Endothelial cell of umbilical vein (primary cell): ENCODE data around the gene GLIPR1L1. TPM values are rescaled to one million over a fixed set of nuclear protein-coding genes. Genes with fewer than 3 reads are reported as not detected.
A peak's percentile ranks its signal among the peaks of the same experiment; 100 is the strongest.

Source experiments
- BruUV-seq: library from RNA; stranded (reverse); fragments of 400-500 nt; replicated peaks from 2 replicates; lab custom pipeline; 2021; lab: Mats Ljungman, UMichigan
- CTCF ChIA-PET: fragments of 300-600, 350-600 bp; sonication (Branson Sonifier 250); formaldehyde crosslinking; loops from one replicate; lab custom pipeline; 2021; ENCODE audit warnings: antibody characterized with exemption, inconsistent platforms; lab: Charles Lee
- POLR2A ChIA-PET: fragments of 300-600, 350-600 bp; sonication (Branson Sonifier 250); formaldehyde crosslinking; loops from one replicate; lab custom pipeline; 2021; ENCODE audit warnings: antibody characterized with exemption, inconsistent platforms; lab: Charles Lee
- DNase-seq: peaks from one replicate; pipeline ENCODE4 v3.0.0-alpha.2; 2011; ENCODE audit warnings: low read depth, low spot score
- FAIRE-seq: peaks from 2 replicates; lab custom pipeline; 2011; peaks lifted over from hg19 to GRCh38; lab: Jason Lieb, UNC
- H2AFZ ChIP-seq: 2 replicates; pipeline ENCODE4 v1.6.0; 2012; ENCODE audit warnings: low read depth, low read length, control low read depth, inconsistent platforms
- H3K27ac ChIP-seq: 2 replicates; pipeline ENCODE4 v1.5.1; 2011; ENCODE audit warnings: low read depth, mild to moderate bottlenecking, control low read depth, low read length, moderate library complexity; ENCODE audit not compliant: insufficient read depth
- H3K27me3 ChIP-seq, 2 experiments: 2 replicates each; pipeline versions ENCODE4 v1.6.0 to v1.6.1; 2011; ENCODE audit warnings: low read length in 2 of 2, mixed read lengths in 1 of 2; ENCODE audit not compliant: control insufficient read depth in 2 of 2, insufficient read depth in 2 of 2
- H3K36me3 ChIP-seq, 2 experiments: 2 replicates in 1 of 2; 3 replicates in 1 of 2; pipeline ENCODE4 v1.5.1; 2011; ENCODE audit warnings: low read length in 2 of 2, mild to moderate bottlenecking in 1 of 2, moderate library complexity in 1 of 2; ENCODE audit not compliant: control insufficient read depth in 2 of 2, insufficient read depth in 2 of 2; ENCODE audit errors: extremely low read depth in 1 of 2
- H3K4me1 ChIP-seq: 3 replicates; pipeline ENCODE4 v1.5.1; 2011; ENCODE audit warnings: mild to moderate bottlenecking, low read length; ENCODE audit not compliant: control insufficient read depth, insufficient read depth; ENCODE audit errors: extremely low read depth
- H3K4me2 ChIP-seq: 2 replicates; pipeline ENCODE4 v1.6.1; 2011; ENCODE audit warnings: low read length, control low read depth, mixed read lengths; ENCODE audit not compliant: insufficient read depth
- H3K4me3 ChIP-seq, 3 experiments: fragments of 200-600 bp in 1 of 3; sonication (generic), shearing (Covaris generic) in 1 of 3; replicated peaks in 1 of 3; 2 replicates each; pipeline ENCODE4 v1.5.1; 2011 to 2016; ENCODE audit warnings: control low read depth in 3 of 3, low read length in 3 of 3, mild to moderate bottlenecking in 2 of 3, inconsistent platforms in 1 of 3, low read depth in 1 of 3, moderate library complexity in 1 of 3; ENCODE audit not compliant: insufficient read depth in 1 of 3
- H3K79me2 ChIP-seq: 2 replicates; pipeline ENCODE4 v1.6.0; 2012; ENCODE audit warnings: low read length, inconsistent platforms; ENCODE audit not compliant: control insufficient read depth, insufficient read depth
- H3K9ac ChIP-seq: replicated peaks from 2 replicates; pipeline ENCODE3; 2011; ENCODE audit warnings: low read length, control low read depth; ENCODE audit not compliant: insufficient read depth; ENCODE audit errors: extremely low read depth
- H3K9me1 ChIP-seq: replicated peaks from 3 replicates; pipeline ENCODE4 v1.6.0; 2011; ENCODE audit warnings: mild to moderate bottlenecking, low read length; ENCODE audit not compliant: control insufficient read depth, insufficient read depth; ENCODE audit errors: extremely low read depth
- H3K9me3 ChIP-seq: replicated peaks from 2 replicates; pipeline ENCODE4 v1.5.1; 2012; ENCODE audit warnings: low read length, inconsistent platforms; ENCODE audit not compliant: control insufficient read depth, insufficient read depth
- H4K20me1 ChIP-seq: replicated peaks from 2 replicates; pipeline ENCODE3; 2011; ENCODE audit warnings: mild to moderate bottlenecking, low read length; ENCODE audit not compliant: control insufficient read depth, insufficient read depth; ENCODE audit errors: extremely low read depth
- EZH2 ChIP-seq: IDR thresholded peaks from 2 replicates; pipeline ENCODE4 v1.6.1; 2012; ENCODE audit warnings: borderline replicate concordance, low read depth, mild to moderate bottlenecking, moderate library complexity, low read length, inconsistent platforms; ENCODE audit not compliant: severe bottlenecking
- FOS ChIP-seq: IDR thresholded peaks from 2 replicates; pipeline ENCODE4 v1.6.1; 2011; ENCODE audit warnings: mild to moderate bottlenecking, low read length, moderate library complexity, borderline replicate concordance; ENCODE audit not compliant: insufficient read depth
- JUN ChIP-seq: IDR thresholded peaks from 2 replicates; pipeline ENCODE4 v1.6.1; 2011; ENCODE audit warnings: borderline replicate concordance, low read depth; ENCODE audit not compliant: insufficient read length, insufficient read depth
- MYC ChIP-seq: IDR thresholded peaks from one replicate; pipeline ENCODE4 v1.6.1; 2011; ENCODE audit warnings: mild to moderate bottlenecking, low read depth, low read length
- POLR2A ChIP-seq: IDR thresholded peaks from 2 replicates; pipeline ENCODE4 v1.6.1; 2012; ENCODE audit warnings: low read depth, mild to moderate bottlenecking, control low read depth, low read length
- dilution Hi-C: fragments of 300-500 bp; cut with MboI; formaldehyde crosslinking; loops from one replicate; pipeline ENCODE4 v1.15.0; 2019; ENCODE audit warnings: low sequenced_read_pairs; ENCODE audit not compliant: extremely low pct_ligation_motif_present
- intact Hi-C: fragments of 100-400 bp; cut with micrococcal nuclease; formaldehyde crosslinking; loops from one replicate; pipeline ENCODE4 v1.10.0; 2022
- polyA plus RNA-seq, 4 experiments: library from polyadenylated mRNA; depleted of rRNA in 3 of 4; stranded (reverse) in 3 of 4; unstranded in 1 of 4; fragments of >200 nt; gene quantifications; 2 replicates each; pipeline versions ENCODE4 v1.2.1 to v1.2.3, GENCODE V29; 2011 to 2012; ENCODE audit warnings: missing spikeins in 1 of 4
- total RNA-seq: library from RNA; stranded (reverse); gene quantifications from 2 replicates; pipeline ENCODE4 v1.2.3, GENCODE V29; 2021
- TF ChIP-seq, protein P1 (sequence below), 2 donors: IDR thresholded peaks; 1 replicate in 1 of 2; 2 replicates in 1 of 2; pipeline ENCODE4 v1.5.1; 2011; ENCODE audit warnings: low read length in 2 of 2, mild to moderate bottlenecking in 2 of 2, moderate library complexity in 2 of 2, control low read depth in 1 of 2, inconsistent platforms in 1 of 2, low read depth in 1 of 2; ENCODE audit not compliant: insufficient read depth in 1 of 2; ENCODE audit errors: extremely low read depth in 1 of 2
- TF ChIP-seq, protein P2 (sequence below): IDR thresholded peaks from 2 replicates; pipeline ENCODE4 v1.6.1; 2011; ENCODE audit not compliant: insufficient read depth, insufficient read length

GLIPR1L1 gene
- total and polyA plus RNA-seq, 2 donors (not counting 3 experiments of a cell fraction or from before 2014, with no cell fraction given): not detected

- ChIA-PET CTCF (interaction anchor here (0.9 to 1.5 kb wide), 2 partner anchors 14 to 24 kb away, joined by 3 to 4 read pairs; no protein-coding TSS in a partner anchor), POLR2A (no interaction called here)
- Histone ChIP-seq H3K27me3 (no peaks in the 10 kb centered on the region), H3K4me2 (no peak overlapping the region), H3K9me3 (no peaks in the 10 kb centered on the region), H2AFZ (no peak overlapping the region), H3K27ac (no peak overlapping the region), H3K79me2 (no peaks in the 10 kb centered on the region), H3K4me3 (no peak overlapping the region), H3K4me1 (peaks cover 3% of the 10 kb centered on the region), H3K9ac (no peak overlapping the region), H3K36me3 (no peaks in the 10 kb centered on the region), H3K9me1 (no peaks in the 10 kb centered on the region), H4K20me1 (no peaks in the 10 kb centered on the region)
- DNase-seq: peak; percentile 2
- BruUV-seq: no TSS peak
- dilution Hi-C loops: no loop called here
- intact Hi-C loops: no loop called here
- TF ChIP-seq, protein P1, sequence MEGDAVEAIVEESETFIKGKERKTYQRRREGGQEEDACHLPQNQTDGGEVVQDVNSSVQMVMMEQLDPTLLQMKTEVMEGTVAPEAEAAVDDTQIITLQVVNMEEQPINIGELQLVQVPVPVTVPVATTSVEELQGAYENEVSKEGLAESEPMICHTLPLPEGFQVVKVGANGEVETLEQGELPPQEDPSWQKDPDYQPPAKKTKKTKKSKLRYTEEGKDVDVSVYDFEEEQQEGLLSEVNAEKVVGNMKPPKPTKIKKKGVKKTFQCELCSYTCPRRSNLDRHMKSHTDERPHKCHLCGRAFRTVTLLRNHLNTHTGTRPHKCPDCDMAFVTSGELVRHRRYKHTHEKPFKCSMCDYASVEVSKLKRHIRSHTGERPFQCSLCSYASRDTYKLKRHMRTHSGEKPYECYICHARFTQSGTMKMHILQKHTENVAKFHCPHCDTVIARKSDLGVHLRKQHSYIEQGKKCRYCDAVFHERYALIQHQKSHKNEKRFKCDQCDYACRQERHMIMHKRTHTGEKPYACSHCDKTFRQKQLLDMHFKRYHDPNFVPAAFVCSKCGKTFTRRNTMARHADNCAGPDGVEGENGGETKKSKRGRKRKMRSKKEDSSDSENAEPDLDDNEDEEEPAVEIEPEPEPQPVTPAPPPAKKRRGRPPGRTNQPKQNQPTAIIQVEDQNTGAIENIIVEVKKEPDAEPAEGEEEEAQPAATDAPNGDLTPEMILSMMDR (IDR thresholded peaks at IDR 0.05; ENCODE audit: extremely low read depth in 1 of 2, insufficient read depth in 1 of 2, low read depth in 1 of 2, low read length in 2 of 2): no peak
- TF ChIP-seq, protein P2, sequence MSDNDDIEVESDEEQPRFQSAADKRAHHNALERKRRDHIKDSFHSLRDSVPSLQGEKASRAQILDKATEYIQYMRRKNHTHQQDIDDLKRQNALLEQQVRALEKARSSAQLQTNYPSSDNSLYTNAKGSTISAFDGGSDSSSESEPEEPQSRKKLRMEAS: no peak
- no peak for FAIRE-seq
These were observed 32.2 kb downstream of the GLIPR1L1 start for GRCh38 chr12:75366629-75367028.

DNA sequence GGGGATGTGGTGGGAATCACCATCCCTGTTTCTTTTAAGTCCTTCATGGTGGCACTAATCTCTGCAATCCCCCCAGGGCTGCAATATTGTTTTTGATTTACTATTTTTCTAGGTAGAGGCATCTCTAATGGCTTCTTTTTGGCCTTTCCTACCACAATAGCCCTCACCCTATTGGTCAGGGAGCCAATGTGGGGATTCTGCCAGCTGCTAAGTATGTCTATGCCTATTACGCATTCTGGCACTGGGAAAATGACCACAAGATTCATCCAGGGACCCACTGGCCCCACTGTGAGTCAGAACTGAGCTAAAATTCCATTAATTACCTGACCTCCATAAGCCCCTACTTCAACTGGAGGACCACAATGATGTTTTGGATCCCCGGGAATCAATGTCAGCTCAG is 40.5 kb downstream of the GLIPR1L1 start:
- Histone ChIP-seq H3K9me1 (no peaks in the 10 kb centered on the region), H3K27ac (no peak overlapping the region), H3K4me1 (no peaks in the 10 kb centered on the region), H3K79me2 (no peaks in the 10 kb centered on the region), H3K27me3 (no peaks in the 10 kb centered on the region), H3K9me3 (no peaks in the 10 kb centered on the region), H3K4me2 (no peak overlapping the region), H3K4me3 (no peak overlapping the region), H2AFZ (no peak overlapping the region), H3K9ac (no peak overlapping the region), H3K36me3 (no peaks in the 10 kb centered on the region), H4K20me1 (no peaks in the 10 kb centered on the region)
- dilution Hi-C loops (no loop called here), intact Hi-C loops (no loop called here)
- ChIA-PET CTCF (interaction anchor here (1.0 to 1.4 kb wide), 2 partner anchors 16 to 40 kb away, joined by 3 read pairs; partner anchors contain the start of genes GLIPR1L1 and GLIPR1L2), POLR2A (no interaction called here)
- TF ChIP-seq FOS (no peak), JUN (no peak), EZH2 (no peak), POLR2A (no peak), MYC (no peak)
- TF ChIP-seq, protein P1 (IDR thresholded peaks at IDR 0.05; ENCODE audit: extremely low read depth in 1 of 2, insufficient read depth in 1 of 2, low read depth in 1 of 2, low read length in 2 of 2): no peak
- BruUV-seq: no TSS peak
- DNase-seq (no peak), FAIRE-seq (no peak)
